T-helper 2 cell (primary cell): ENCODE results near the gene HLA-DRB1.
"Not testable (repeated sequence)": the region's sequence is repeated elsewhere in the genome, so short reads cannot be mapped to it uniquely, and the experiment has no call there.

Experiments used
- DNase-seq, 5 experiments: peaks; one replicate each; pipeline versions ENCODE4 v3.0.0 to v3.0.0-alpha.2; 2012 to 2022

The HLA-DRB1 gene

DNA sequence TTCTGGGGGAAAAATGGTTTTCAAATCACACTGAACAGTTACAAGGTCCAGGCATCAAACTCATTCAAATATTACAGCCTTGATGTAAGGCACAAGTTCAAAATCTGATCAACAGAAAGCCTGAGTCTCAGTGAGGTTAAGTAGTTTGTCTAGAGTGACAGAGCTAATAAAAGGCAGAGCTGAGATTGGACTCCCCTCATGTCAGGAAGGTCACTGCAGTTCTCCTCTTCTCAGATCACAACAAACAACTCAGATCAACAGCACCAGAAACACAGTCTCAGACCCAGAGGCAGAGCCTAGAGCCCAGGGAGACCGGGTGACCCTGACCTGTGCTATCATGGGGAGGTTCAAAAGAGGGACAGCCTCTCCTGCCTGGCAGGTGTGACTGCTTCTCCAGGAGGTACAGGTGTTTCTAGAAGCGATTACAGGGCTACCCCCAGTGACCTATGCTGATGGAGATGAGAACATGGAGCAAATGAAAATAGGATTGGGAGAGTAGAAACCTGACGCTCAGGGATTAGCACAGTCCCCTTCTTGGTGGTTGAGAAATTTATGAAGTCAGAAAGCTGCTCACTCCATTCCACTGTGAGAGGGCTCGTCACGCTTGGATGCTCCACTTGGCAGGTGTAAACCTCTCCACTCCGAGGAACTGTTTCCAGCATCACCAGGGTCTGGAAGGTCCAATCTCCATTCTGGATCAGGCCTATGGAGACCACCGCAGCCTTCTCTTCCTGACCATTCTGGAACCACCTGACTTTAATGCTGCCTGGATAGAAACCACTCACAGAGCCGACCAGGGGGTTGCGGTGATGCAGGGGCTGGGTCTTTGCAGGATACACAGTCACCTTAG, 35.3 kb downstream of the HLA-DRB1 start:
- DNase-seq: no peak

DNA sequence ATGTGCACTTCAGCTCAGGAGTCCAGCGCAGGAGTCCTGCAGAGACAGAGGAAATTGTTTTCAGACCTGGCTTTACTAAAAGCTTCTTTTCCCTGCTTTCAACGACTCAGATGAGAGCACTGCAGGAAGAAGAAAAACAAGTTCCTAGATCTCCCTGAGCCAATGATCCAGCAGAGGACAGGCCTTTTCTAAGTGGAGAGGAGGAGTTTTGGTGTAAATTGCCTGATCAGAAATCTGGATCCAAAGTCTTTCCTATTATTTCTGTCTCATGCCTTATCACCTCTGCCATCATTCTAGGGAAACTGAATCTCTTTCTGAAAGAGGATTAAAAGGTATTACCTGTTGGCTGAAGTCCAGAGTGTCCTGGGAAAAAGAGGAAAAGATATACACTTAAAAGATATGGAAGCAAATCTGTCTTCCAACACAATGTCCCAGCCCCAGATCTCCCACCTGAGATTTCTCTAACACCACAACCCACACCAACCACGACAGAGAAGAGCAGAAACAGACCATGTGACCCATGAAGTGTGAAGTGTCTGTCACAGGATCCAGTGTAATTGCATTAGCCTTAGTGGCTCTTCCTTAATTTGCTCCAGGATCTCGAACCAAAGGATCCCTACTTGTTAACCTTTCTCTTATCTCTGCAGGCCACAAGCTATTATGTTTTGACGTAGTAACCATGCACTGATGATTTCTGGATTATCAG, 36.5 kb downstream of the HLA-DRB1 start:
- DNase-seq: no peak

DNA sequence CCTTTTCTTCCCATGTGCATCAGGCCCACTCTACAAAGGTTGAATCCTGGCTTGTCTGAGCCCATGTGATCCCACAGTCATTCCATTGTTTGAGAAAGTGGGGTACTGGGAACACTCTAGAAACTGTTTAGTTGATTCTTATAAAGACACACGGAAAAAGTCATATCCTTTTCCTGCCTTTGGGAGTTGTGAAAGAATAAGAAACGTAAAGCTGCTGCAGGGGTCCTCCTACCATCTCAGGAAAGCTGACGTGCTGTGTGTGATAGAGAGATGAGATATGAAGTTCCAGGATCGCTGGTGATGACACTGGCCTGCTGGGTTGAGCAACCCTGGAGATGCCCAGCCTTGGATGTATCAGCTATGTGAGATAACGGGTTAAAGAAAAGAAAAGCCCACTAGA, 38.2 kb downstream of the HLA-DRB1 start:
- DNase-seq: no peak

GRCh38 chr6:32539839-32540238, 49.8 kb downstream of the HLA-DRB1 start:
- no peak for DNase-seq

DNA sequence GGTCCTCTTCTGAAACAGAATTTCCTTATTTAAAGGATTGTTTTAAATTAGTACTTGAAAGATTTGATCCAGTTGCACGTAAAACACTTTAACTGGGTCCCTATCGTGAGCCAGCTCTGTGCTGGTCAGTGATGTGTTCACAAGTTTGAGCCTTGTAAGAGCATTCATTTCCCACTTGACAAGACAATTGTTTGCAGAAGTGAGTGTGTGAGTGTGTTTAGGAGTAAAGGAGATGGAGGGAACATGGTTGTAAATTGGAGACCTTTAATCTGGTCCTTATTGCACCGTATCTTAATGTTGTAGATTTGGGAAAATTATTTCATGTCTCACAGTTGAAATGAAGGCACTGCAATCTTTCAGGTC, 59.2 kb downstream of the HLA-DRB1 start:
- not testable (repeated sequence) for DNase-seq

DNA sequence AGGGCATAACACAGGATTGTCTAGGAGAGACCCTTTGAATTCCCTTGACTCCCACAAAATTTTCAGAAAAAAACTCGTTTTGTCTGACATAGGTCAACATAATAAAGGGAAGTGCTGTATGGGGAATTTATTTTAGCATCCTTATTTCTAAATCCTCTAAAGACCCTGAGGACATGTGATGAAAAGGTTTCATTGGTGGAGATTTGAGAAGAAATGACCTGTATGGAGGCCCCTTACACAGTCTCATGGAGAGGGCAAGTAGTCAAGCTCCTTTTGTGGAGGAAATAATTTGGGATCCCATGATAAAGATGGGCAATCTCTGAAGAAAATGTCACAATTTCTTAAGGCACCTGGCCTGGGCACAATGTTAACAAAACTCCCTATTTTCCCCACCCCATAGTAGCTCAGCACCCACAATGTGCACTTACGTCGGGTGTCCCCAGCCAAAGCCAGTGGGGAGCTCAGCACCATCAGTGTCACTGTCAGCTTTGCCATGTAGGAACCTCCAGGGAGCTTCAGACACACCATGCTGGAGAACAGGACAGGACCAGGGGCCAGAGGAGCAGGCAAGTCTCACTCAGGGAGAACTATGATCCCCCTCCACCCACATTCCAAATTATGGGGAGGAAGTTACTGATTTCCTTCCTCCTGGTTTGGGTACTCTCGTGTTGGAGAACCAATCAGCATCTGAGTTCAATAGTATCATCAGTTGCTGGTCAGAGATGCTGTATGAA, 59.8 kb downstream of the HLA-DRB1 start, which contains the start of gene HLA-DRB5:
Gene HLA-DRB5 (minus strand): TSS at position 591 of the 734 bp plus-strand sequence. CDS start 63 bp downstream, at position 528.
- peak in 4 of 5 experiments; percentile 2 to 72 (median 6) for DNase-seq
